ENCODE results near the gene GREB1. TPM values are rescaled to one million over a fixed set of nuclear protein-coding genes. Genes with fewer than 3 reads are reported as not detected.

Gene GREB1
- total RNA-seq, 1 donor from 2014 or later, result 50.5 TPM

DNA sequence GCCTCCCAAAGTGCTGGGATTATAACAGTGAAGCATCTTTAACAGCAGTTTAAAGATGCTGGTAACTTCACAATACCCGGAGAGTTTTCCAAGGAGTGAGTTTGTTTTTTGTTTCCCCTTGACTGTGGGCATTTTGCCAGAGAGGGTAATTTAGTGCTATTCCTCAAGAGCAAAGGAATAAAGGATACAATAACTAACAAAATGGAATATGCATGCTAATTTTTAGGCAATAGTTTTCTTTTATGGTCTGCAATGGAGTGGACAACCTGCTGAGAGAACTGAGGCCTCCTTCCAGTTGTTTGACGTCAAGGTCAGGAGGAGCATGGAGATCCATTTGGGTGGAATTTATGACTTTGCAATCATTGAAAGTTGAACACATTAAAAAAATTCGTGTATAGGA lies 15.9 kb upstream of the GREB1 start:
- TF ChIP-seq CTCF (conservative IDR thresholded peaks at IDR 0.05), result no peak
- Mint-ChIP-seq H3K4me3 (no peak overlapping the region), H3K27ac (no peak overlapping the region), H3K9me3 (peaks cover 11% of the 10 kb centered on the region), H3K36me3 (peaks cover 7% of the 10 kb centered on the region), H3K4me1 (ENCODE audit: unreplicated experiment) (peaks cover 31% of the 10 kb centered on the region), H3K27me3 (no peaks in the 10 kb centered on the region)
- no peak for DNase-seq (ENCODE audit: extremely low spot score, unreplicated experiment)

GRCh38 chr2:11520092-11520693 lies 13.7 kb upstream of the GREB1 start:
- Mint-ChIP-seq H3K36me3 (peaks cover 10% of the 10 kb centered on the region), H3K27me3 (no peaks in the 10 kb centered on the region), H3K4me1 (ENCODE audit: unreplicated experiment) (peaks cover 14% of the 10 kb centered on the region), H3K9me3 (peaks cover 7% of the 10 kb centered on the region), H3K4me3 (no peak overlapping the region), H3K27ac (no peak overlapping the region)
- no peak for TF ChIP-seq CTCF (conservative IDR thresholded peaks at IDR 0.05)
- DNase-seq (ENCODE audit: extremely low spot score, unreplicated experiment), result no peak

GRCh38 chr2:11521775-11522174 lies 12.1 kb upstream of the GREB1 start:
- TF ChIP-seq CTCF (conservative IDR thresholded peaks at IDR 0.05), result no peak
- H3K27me3 Mint-ChIP-seq, result no peaks in the 10 kb centered on the region
- peaks cover 11% of the 10 kb centered on the region for H3K36me3 Mint-ChIP-seq
- DNase-seq (ENCODE audit: extremely low spot score, unreplicated experiment), result no peak
- H3K27ac Mint-ChIP-seq, result no peak overlapping the region
- H3K4me1 Mint-ChIP-seq (ENCODE audit: unreplicated experiment), result no peaks in the 10 kb centered on the region
- H3K4me3 Mint-ChIP-seq, result no peak overlapping the region
- H3K9me3 Mint-ChIP-seq, result peaks cover 14% of the 10 kb centered on the region

- no peaks in the 10 kb centered on the region for H3K27me3 Mint-ChIP-seq
- DNase-seq (ENCODE audit: extremely low spot score, unreplicated experiment), result no peak
- H3K36me3 Mint-ChIP-seq, result peaks cover 14% of the 10 kb centered on the region
- H3K9me3 Mint-ChIP-seq, result peaks cover 18% of the 10 kb centered on the region
- H3K4me3 Mint-ChIP-seq, result no peak overlapping the region
- no peak for TF ChIP-seq CTCF (conservative IDR thresholded peaks at IDR 0.05)
- no peaks in the 10 kb centered on the region for H3K4me1 Mint-ChIP-seq (ENCODE audit: unreplicated experiment)
- no peak overlapping the region for H3K27ac Mint-ChIP-seq
These were observed 9.4 kb upstream of the GREB1 start for GRCh38 chr2:11524470-11524869.

- no peak for DNase-seq (ENCODE audit: extremely low spot score, unreplicated experiment)
- H3K4me3 Mint-ChIP-seq, result no peak overlapping the region
- no peaks in the 10 kb centered on the region for H3K4me1 Mint-ChIP-seq (ENCODE audit: unreplicated experiment)
- peaks cover 11% of the 10 kb centered on the region for H3K9me3 Mint-ChIP-seq
- no peak for TF ChIP-seq CTCF (conservative IDR thresholded peaks at IDR 0.05)
- peaks cover 14% of the 10 kb centered on the region for H3K36me3 Mint-ChIP-seq
- H3K27me3 Mint-ChIP-seq, result no peaks in the 10 kb centered on the region
- no peak overlapping the region for H3K27ac Mint-ChIP-seq
These were observed 8.1 kb upstream of the GREB1 start for GRCh38 chr2:11525762-11526161.

- Mint-ChIP-seq H3K9me3 (peaks cover 11% of the 10 kb centered on the region), H3K4me3 (no peak overlapping the region), H3K27me3 (no peaks in the 10 kb centered on the region), H3K27ac (no peak overlapping the region), H3K36me3 (peaks cover 14% of the 10 kb centered on the region), H3K4me1 (ENCODE audit: unreplicated experiment) (no peaks in the 10 kb centered on the region)
- DNase-seq (ENCODE audit: extremely low spot score, unreplicated experiment), result no peak
- TF ChIP-seq CTCF (conservative IDR thresholded peaks at IDR 0.05), result no peak
These were observed 6.8 kb upstream of the GREB1 start for GRCh38 chr2:11527001-11527400.
